Epithelial cell of esophagus (primary cell): ENCODE data around the gene UBL3.

Experiments
- DNase-seq: peaks from one replicate; pipeline ENCODE4 v3.0.0; 2010; ENCODE audit warnings: low read depth
- H3K4me3 ChIP-seq: 2 replicates; pipeline ENCODE4 v1.5.1; 2011; ENCODE audit warnings: mild to moderate bottlenecking, low read length, control low read depth
- TF ChIP-seq, protein P1 (sequence below): IDR thresholded peaks from 2 replicates; pipeline ENCODE4 v1.5.1; 2011; ENCODE audit warnings: low read depth, mild to moderate bottlenecking, low read length, control low read depth, inconsistent platforms; ENCODE audit not compliant: insufficient read depth; ENCODE audit errors: missing control alignments

Gene UBL3

DNA sequence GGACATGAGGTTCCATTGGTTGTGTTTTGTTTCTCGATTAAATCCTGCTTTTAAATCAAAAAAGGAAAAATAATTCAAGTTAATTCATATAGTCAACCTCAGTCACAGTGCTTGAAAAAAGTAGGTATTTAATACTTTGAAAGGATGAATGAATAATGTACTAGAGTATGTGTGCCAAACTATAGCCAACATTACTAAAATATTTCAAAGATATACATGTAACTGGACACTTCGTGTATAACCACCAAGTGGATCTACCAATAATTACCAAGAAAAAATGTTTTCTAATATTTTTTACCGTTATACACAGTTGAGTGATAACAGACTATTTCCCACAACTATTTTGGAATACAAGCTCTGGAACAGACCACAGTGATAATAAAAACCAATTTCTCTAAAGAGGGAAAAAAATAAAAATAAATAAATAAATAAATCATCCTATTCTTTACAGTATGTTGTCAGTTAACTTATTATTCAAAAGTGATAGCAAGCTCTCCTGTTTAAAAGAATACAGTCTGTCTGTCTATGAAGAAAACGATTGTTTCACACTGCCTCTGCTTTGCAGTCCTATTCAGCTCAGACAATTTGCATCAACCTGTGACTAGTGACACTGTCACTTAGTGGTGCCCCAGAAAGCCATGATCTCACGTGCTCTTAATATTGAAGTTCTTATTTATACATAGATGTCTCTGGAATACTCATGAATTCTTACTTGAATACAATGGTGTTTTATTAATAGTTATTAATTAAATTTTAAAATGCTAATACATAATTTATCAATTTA lies 58.2 kb downstream of the UBL3 start:
- no peak overlapping the region for H3K4me3 ChIP-seq
- TF ChIP-seq, protein P1, sequence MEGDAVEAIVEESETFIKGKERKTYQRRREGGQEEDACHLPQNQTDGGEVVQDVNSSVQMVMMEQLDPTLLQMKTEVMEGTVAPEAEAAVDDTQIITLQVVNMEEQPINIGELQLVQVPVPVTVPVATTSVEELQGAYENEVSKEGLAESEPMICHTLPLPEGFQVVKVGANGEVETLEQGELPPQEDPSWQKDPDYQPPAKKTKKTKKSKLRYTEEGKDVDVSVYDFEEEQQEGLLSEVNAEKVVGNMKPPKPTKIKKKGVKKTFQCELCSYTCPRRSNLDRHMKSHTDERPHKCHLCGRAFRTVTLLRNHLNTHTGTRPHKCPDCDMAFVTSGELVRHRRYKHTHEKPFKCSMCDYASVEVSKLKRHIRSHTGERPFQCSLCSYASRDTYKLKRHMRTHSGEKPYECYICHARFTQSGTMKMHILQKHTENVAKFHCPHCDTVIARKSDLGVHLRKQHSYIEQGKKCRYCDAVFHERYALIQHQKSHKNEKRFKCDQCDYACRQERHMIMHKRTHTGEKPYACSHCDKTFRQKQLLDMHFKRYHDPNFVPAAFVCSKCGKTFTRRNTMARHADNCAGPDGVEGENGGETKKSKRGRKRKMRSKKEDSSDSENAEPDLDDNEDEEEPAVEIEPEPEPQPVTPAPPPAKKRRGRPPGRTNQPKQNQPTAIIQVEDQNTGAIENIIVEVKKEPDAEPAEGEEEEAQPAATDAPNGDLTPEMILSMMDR: no peak
- DNase-seq: no peak

DNA sequence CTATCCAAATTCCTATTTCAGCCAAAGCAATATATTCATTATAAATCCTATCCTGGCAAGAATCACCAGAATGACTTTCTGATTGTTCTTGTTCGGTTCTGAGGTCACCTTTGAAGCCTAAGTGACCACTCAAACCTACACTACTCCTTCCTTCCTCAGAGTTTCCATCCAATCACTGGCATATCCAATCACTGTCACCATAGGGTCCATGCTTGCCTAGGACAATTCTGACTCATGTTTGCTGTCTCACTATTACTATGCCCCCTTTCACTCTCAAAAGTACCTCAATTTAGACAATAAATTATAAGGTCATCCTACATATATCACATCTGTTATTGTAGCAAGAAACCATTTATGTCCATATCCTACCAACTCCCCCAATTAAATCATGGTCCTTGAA lies 58.9 kb downstream of the UBL3 start:
- H3K4me3 ChIP-seq: no peak overlapping the region
- DNase-seq: no peak
- TF ChIP-seq, protein P1: no peak

DNA sequence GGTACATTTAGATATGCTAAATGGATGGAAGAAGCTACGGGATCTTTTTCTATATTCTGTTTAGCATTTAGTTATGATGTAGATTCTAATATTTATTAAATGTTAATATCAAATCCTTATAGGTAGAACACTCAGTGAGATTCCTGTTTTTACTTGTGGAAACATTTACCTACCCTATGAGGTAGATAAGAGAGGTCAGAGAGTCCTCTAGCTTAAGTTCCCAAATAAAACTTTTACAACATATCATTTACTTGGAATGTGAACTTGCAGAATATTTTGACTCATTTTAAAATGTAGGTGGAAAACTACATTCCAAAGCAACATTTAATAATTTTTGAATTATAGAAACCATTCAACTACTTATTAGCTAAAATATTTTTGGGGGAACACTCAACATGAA lies 63.7 kb downstream of the UBL3 start:
- H3K4me3 ChIP-seq: no peak overlapping the region
- no peak for DNase-seq
- TF ChIP-seq, protein P1: no peak

DNA sequence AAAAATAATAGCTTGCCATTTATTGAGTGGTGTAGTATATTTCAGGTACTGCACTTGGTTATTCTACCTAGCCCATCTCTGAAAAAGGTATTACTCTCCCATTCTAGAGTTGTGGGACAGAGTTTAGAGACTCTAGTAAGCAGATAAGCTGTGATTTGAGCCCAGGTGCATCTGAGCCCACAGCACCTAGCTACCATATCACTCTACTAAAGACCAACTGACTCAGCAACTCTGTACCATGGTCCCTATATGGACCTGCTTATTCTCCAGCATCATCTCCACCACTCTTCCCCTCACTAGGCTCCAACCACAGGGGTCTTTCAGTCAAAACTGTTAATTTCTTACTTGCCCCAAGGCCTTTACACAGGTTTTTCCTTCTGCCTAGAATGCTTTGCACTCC lies 64.4 kb downstream of the UBL3 start:
- no peak for DNase-seq
- TF ChIP-seq, protein P1: no peak
- no peak overlapping the region for H3K4me3 ChIP-seq

DNA sequence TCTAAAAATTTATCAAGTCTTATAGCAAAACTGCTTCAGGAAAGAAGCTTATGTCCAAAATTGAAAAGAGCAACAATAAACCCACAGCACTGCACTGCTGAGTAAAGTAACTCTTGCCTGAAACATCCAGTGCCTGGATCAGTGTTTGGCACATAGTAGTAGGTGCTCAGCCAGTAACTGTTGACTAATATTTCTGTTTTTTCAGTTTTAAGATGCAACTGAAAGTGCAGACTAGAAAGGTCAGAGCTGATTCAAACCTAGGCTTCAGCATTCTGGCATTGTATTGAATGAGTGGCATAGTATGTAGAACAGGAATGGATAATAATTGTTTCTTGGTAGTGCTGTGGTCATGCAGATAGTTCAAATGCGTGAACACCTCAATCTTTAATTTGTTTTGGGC lies 67.6 kb downstream of the UBL3 start:
- no peak overlapping the region for H3K4me3 ChIP-seq
- no peak for DNase-seq
- TF ChIP-seq, protein P1: no peak

DNA sequence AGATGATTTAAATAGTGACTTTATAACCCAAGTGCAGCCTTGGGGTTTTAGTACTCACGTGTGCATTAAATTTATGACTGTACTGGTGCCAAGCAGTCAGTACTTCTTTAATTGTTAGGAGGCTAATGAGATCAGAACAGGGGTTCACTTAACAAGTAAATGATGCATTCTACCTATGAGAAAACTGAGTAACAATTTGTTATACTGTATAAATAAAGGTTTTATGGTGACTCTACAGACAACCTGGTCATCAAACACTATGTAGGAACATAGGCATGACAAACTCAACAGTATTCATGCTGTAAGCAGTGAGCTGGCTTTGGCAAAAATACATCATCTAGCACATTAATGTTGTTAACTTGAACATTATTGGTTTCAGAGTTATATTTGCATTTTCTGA lies 75.6 kb downstream of the UBL3 start:
- DNase-seq: no peak
- no peak overlapping the region for H3K4me3 ChIP-seq
- TF ChIP-seq, protein P1: no peak

DNA sequence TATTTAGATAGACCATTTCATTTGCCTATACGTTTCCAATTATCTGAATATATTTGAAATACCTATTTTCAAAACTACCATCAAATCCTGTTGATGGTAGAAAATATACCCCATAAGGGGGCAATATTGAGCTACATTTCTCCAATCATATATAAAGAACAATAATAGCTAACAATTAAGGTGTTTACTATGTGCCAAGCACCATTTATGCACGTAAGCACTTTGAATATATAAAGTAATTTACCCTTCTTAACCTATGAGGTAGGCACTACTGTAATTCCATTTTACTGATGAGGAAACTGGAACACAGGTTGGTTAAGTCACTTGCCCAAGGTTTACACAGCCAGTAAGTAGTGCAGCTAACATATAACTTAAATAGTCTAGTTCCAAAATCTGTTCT lies 79.2 kb downstream of the UBL3 start:
- no peak overlapping the region for H3K4me3 ChIP-seq
- TF ChIP-seq, protein P1: no peak
- peak; percentile 47 for DNase-seq
